IMR-90 (cell line): ENCODE measurements around the gene LZTFL1. TPM values are rescaled to one million over a fixed set of nuclear protein-coding genes. Genes with fewer than 3 reads are reported as not detected.
A peak's percentile ranks its signal among the peaks of the same experiment; 100 is the strongest.

Source experiments
- ATAC-seq: fragments of 200-7000 bp; cut with Tn5 transposase; 2 replicates; pipeline ENCODE4 v1.9.1; 2020; ENCODE audit warnings: low read depth, mild to moderate bottlenecking, moderate library complexity
- BruUV-seq: library from RNA; stranded (reverse); fragments of 400-500 nt; replicated peaks from 2 replicates; lab custom pipeline; 2021; lab: Mats Ljungman, UMichigan
- CTCF ChIA-PET: fragments of 300-600 bp; formaldehyde crosslinking; extraction: SDS; loops from one replicate; lab custom pipeline; 2021; ENCODE audit warnings: antibody characterized with exemption; lab: Yijun Ruan, JAX
- POLR2A ChIA-PET: fragments of 300-600 bp; sonication (Branson Sonifier 250); formaldehyde crosslinking; loops from one replicate; lab custom pipeline; 2022; ENCODE audit warnings: antibody characterized with exemption; ENCODE audit not compliant: unreplicated experiment; lab: Charles Lee
- DNase-seq: peaks from one replicate; pipeline ENCODE4 v3.0.0; 2013
- H2AFZ ChIP-seq: replicated peaks from 2 replicates; pipeline ENCODE3; 2013; ENCODE audit warnings: low read length, mild to moderate bottlenecking; ENCODE audit not compliant: poor library complexity
- H2AK5ac ChIP-seq: 2 replicates; pipeline ENCODE4 v1.6.1; 2013; ENCODE audit warnings: low read depth, low read length, inconsistent platforms
- H2AK9ac ChIP-seq: replicated peaks from 2 replicates; pipeline ENCODE3; 2013; ENCODE audit warnings: mild to moderate bottlenecking, low read depth, low read length, moderate library complexity; ENCODE audit not compliant: poor library complexity
- H2BK120ac ChIP-seq: 2 replicates; pipeline ENCODE4 v1.6.1; 2013; ENCODE audit warnings: low read depth, low read length, inconsistent platforms
- H2BK15ac ChIP-seq: 3 replicates; pipeline ENCODE4 v1.6.1; 2013; ENCODE audit warnings: low read depth, low read length, inconsistent platforms
- H2BK20ac ChIP-seq: 2 replicates; pipeline ENCODE4 v1.6.1; 2013; ENCODE audit warnings: low read depth, mild to moderate bottlenecking, inconsistent platforms, low read length, moderate library complexity
- H2BK5ac ChIP-seq: 2 replicates; pipeline ENCODE4 v1.6.1; 2013; ENCODE audit warnings: mild to moderate bottlenecking, low read depth, low read length, inconsistent platforms; ENCODE audit not compliant: poor library complexity, severe bottlenecking
- H3K14ac ChIP-seq: replicated peaks from 2 replicates; pipeline ENCODE4 v1.6.1; 2013; ENCODE audit warnings: low read depth, low read length, inconsistent platforms
- H3K18ac ChIP-seq: 2 replicates; pipeline ENCODE4 v1.6.1; 2013; ENCODE audit warnings: low read depth, low read length, control low read depth
- H3K23ac ChIP-seq: 2 replicates; pipeline ENCODE4 v1.6.1; 2013; ENCODE audit warnings: low read depth, low read length, inconsistent platforms
- H3K27ac ChIP-seq: 2 replicates; pipeline ENCODE4 v1.5.1; 2013; ENCODE audit warnings: mild to moderate bottlenecking, control low read depth, low read length; ENCODE audit not compliant: insufficient read depth
- H3K27me3 ChIP-seq: 2 replicates; pipeline ENCODE4 v1.6.1; 2013; ENCODE audit warnings: low read length; ENCODE audit not compliant: control insufficient read depth, insufficient read depth
- H3K36me3 ChIP-seq: 2 replicates; pipeline ENCODE4 v1.6.1; 2013; ENCODE audit warnings: low read length, mixed read lengths; ENCODE audit not compliant: control insufficient read depth, insufficient read depth
- H3K4ac ChIP-seq: 2 replicates; pipeline ENCODE4 v1.6.1; 2013; ENCODE audit warnings: low read depth, low read length, inconsistent platforms
- H3K4me1 ChIP-seq: 2 replicates; pipeline ENCODE4 v1.6.1; 2013; ENCODE audit warnings: low read length, mixed read lengths; ENCODE audit not compliant: control insufficient read depth, insufficient read depth
- H3K4me2 ChIP-seq: 2 replicates; pipeline ENCODE4 v1.6.1; 2013; ENCODE audit warnings: low read depth, mild to moderate bottlenecking, control low read depth, low read length, moderate library complexity
- H3K4me3 ChIP-seq: 2 replicates; pipeline ENCODE4 v1.5.1; 2013; ENCODE audit warnings: low read depth, mild to moderate bottlenecking, control low read depth, low read length, moderate library complexity; ENCODE audit not compliant: insufficient read depth
- H3K56ac ChIP-seq: 2 replicates; pipeline ENCODE4 v1.6.1; 2013; ENCODE audit warnings: low read length, inconsistent platforms; ENCODE audit not compliant: insufficient read depth; ENCODE audit errors: extremely low read depth
- H3K79me1 ChIP-seq, 2 experiments: 2 replicates each; pipeline ENCODE4 v1.6.1; 2013; ENCODE audit warnings: low read length in 2 of 2, inconsistent platforms in 1 of 2, low read depth in 1 of 2
- H3K9ac ChIP-seq: 2 replicates; pipeline ENCODE4 v1.6.1; 2013; ENCODE audit warnings: low read depth, low read length, control low read depth
- H3K9me1 ChIP-seq: 2 replicates; pipeline ENCODE4 v1.6.1; 2013; ENCODE audit warnings: low read length, inconsistent platforms; ENCODE audit not compliant: insufficient read depth
- H3K9me3 ChIP-seq: 2 replicates; pipeline ENCODE4 v1.6.1; 2013; ENCODE audit warnings: low read length; ENCODE audit not compliant: control insufficient read depth, insufficient read depth
- H4K20me1 ChIP-seq: 2 replicates; pipeline ENCODE4 v1.6.1; 2013; ENCODE audit warnings: low read length, inconsistent platforms; ENCODE audit not compliant: insufficient read depth
- H4K5ac ChIP-seq: 2 replicates; pipeline ENCODE4 v1.6.1; 2013; ENCODE audit warnings: mild to moderate bottlenecking, low read depth, low read length, control low read depth
- H4K8ac ChIP-seq, 2 experiments: 2 replicates each; pipeline ENCODE4 v1.6.1; 2013; ENCODE audit warnings: low read depth in 2 of 2, low read length in 2 of 2, control low read depth in 1 of 2, inconsistent platforms in 1 of 2
- H4K91ac ChIP-seq: 2 replicates; pipeline ENCODE4 v1.6.1; 2013; ENCODE audit warnings: low read depth, low read length, inconsistent platforms; ENCODE audit not compliant: insufficient read depth
- MXI1 ChIP-seq: IDR thresholded peaks from 2 replicates; pipeline ENCODE4 v1.6.1; 2012; ENCODE audit warnings: low read depth, mild to moderate bottlenecking, low read length, moderate library complexity, borderline replicate concordance
- NFE2L2 ChIP-seq: fragments of 150-350 bp; IDR thresholded peaks from 2 replicates; pipeline ENCODE4 v1.6.1; 2016; ENCODE audit warnings: low read depth, mild to moderate bottlenecking, low read length
- RCOR1 ChIP-seq: IDR thresholded peaks from 2 replicates; pipeline ENCODE4 v1.6.1; 2012; ENCODE audit warnings: mild to moderate bottlenecking, low read length, improper control_type of control experiment; ENCODE audit not compliant: insufficient replicate concordance
- WGBS, 2 experiments: methylation state at CpG; one replicate each; pipeline versions ENCODE4 v1.1.5 to v1.1.7; 2013; ENCODE audit warnings: missing lambda C conversion rate in 2 of 2; ENCODE audit not compliant: insufficient read length in 1 of 2; ENCODE audit errors: extremely low coverage in 2 of 2; 5-methylcytosine and 5-hydroxymethylcytosine counted together
- dilution Hi-C: fragments of 300-500 bp; cut with HindIII; formaldehyde crosslinking; loops from one replicate; pipeline ENCODE4 v1.14.3; 2018; ENCODE audit warnings: low sequenced_read_pairs; ENCODE audit not compliant: unreplicated experiment
- in situ Hi-C: fragments of 300-500 bp; cut with MboI; formaldehyde crosslinking; loops from 3 replicates; pipeline ENCODE4 v1.14.3; 2019; ENCODE audit warnings: low sequenced_read_pairs, inconsistent platforms, mixed read lengths
- intact Hi-C: fragments of 100-400 bp; cut with micrococcal nuclease; formaldehyde crosslinking; loops from 2 replicates; pipeline ENCODE4 v1.10.0; 2022
- polyA plus RNA-seq, 3 experiments: library from polyadenylated mRNA; depleted of rRNA; stranded (reverse); fragments of >200 nt; gene quantifications; 2 replicates each; pipeline ENCODE4 v1.2.3, GENCODE V29; 2012; ENCODE audit warnings: low replicate concordance in 1 of 3
- total RNA-seq: library from RNA; depleted of rRNA; stranded (reverse); fragments of >200 nt; gene quantifications from 2 replicates; pipeline ENCODE4 v1.2.3, GENCODE V29; 2012
- TF ChIP-seq, protein P1 (sequence below): fragments of 150-350 bp; IDR thresholded peaks from 2 replicates; pipeline ENCODE4 v1.6.1; 2016; ENCODE audit warnings: low read depth, mild to moderate bottlenecking, low read length, moderate library complexity, borderline replicate concordance

The LZTFL1 gene
- total and polyA plus RNA-seq, 2 of the 4 experiments (the other 2 are of a cell fraction), result 10.3 to 10.4 TPM

DNA sequence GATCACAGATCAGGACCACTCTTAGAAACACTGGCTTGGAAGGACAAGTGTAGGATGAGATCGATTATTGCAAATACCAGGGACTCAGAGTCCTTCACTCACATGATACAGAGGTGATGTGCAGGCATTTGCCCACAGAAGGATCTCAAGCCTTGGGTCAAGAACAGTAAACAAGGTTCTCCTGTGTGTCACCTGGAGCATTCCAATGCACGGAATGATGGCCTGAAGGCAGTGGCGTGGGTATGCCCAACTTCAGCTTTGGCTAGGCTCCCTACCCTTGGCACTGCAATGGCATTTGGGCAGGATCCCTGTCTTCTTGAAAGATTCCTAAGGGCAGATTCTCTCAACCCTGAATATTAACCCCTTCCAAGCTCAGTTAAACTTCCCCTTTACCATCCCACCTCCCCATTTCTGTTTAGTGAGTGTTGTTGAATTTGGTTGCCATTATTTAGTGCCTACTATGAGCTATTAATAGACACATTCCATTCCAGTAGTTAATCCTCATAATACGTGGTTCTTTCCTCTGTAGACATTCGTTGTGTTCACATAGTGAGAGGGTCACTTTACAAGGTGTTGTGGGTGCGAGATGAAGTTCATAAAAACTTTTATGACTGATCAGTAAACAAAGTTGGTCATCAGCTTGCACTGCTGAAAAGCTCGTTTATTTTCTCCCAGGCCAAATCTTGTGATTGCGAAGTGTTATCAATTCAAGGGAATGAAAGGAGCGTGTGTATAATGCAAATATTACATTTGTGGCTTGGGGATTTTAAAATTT lies 1.1 kb upstream of the LZTFL1 start:
- no peak overlapping the region for H3K14ac ChIP-seq
- no peak overlapping the region for H3K4ac ChIP-seq
- no peak overlapping the region for H3K56ac ChIP-seq
- no peaks in the 10 kb centered on the region for H3K36me3 ChIP-seq
- no peak overlapping the region for H3K23ac ChIP-seq
- in situ Hi-C loops (no loop called here), dilution Hi-C loops (no loop called here), intact Hi-C loops (loop anchor here (5.0 kb wide), 1 partner anchor 234 kb away; no protein-coding TSS in a partner anchor)
- H2BK15ac ChIP-seq, result no peak overlapping the region
- no peak overlapping the region for H2AK5ac ChIP-seq
- peaks cover 6% of the 10 kb centered on the region for H3K27me3 ChIP-seq
- H4K91ac ChIP-seq, result no peak overlapping the region
- H3K27ac ChIP-seq, result no peak overlapping the region
- H2BK120ac ChIP-seq, result no peak overlapping the region
- TF ChIP-seq MXI1 (no peak), RCOR1 (no peak), NFE2L2 (no peak)
- TF ChIP-seq, protein P1, sequence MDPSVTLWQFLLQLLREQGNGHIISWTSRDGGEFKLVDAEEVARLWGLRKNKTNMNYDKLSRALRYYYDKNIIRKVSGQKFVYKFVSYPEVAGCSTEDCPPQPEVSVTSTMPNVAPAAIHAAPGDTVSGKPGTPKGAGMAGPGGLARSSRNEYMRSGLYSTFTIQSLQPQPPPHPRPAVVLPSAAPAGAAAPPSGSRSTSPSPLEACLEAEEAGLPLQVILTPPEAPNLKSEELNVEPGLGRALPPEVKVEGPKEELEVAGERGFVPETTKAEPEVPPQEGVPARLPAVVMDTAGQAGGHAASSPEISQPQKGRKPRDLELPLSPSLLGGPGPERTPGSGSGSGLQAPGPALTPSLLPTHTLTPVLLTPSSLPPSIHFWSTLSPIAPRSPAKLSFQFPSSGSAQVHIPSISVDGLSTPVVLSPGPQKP, result no peak
- ATAC-seq, result no peak
- no CpG with 5 or more reads among the region's 9 CpGs for WGBS, 2 experiments
- H4K8ac ChIP-seq, result peak overlapping the region; percentile 74 to 84; a peak in 3 of 4 replicates
- H4K20me1 ChIP-seq, result no peaks in the 10 kb centered on the region
- H3K18ac ChIP-seq, result no peak overlapping the region
- POLR2A ChIA-PET, result no interaction called here
- no peak overlapping the region for H3K4me3 ChIP-seq
- H2AFZ ChIP-seq, result peak overlapping the region; percentile 40
- no peak overlapping the region for H2AK9ac ChIP-seq
- H2BK5ac ChIP-seq, result no peak overlapping the region
- no TSS peak for BruUV-seq
- no peaks in the 10 kb centered on the region for H3K9me3 ChIP-seq
- H2BK20ac ChIP-seq, result no peak overlapping the region
- H4K5ac ChIP-seq, result peak overlapping the region; percentile 34; the same call in 1 of the 2 replicates
- DNase-seq, result no peak
- H3K4me1 ChIP-seq, result 0 out of 2 replicates have a peak, but pooled peaks cover 2% of the 10 kb centered on the region
- peaks cover 5% of the 10 kb centered on the region in 2 experiments; a peak in 1 of 4 replicates for H3K79me1 ChIP-seq
- H3K9ac ChIP-seq, result no peak overlapping the region
- CTCF ChIA-PET, result no interaction called here
- no peak overlapping the region for H3K4me2 ChIP-seq
- no peaks in the 10 kb centered on the region for H3K9me1 ChIP-seq
